A172 (cell line): ENCODE measurements around the gene ARFGAP2. TPM values are rescaled to one million over a fixed set of nuclear protein-coding genes. Genes with fewer than 3 reads are reported as not detected.

Experiments used
- total RNA-seq: library from RNA; depleted of rRNA; stranded (reverse); fragments of >200 nt; shearing (Covaris generic); gene quantifications from 2 replicates; pipeline ENCODE4 v1.2.3, GENCODE V29; 2014; rRNA removed

ARFGAP2 gene
- total RNA-seq, 1 experiment from 2014 or later, result 106 TPM

Other genes with a start within 250 kb of the ARFGAP2 start
- gene CSTPP1, start 240.1 kb downstream of the ARFGAP2 start, total RNA-seq, result 51.0 and 60.4 TPM in 2 replicates
- 28.7 and 32.2 TPM in 2 replicates for gene PACSIN3, start 9.6 kb upstream of the ARFGAP2 start, total RNA-seq
- gene DDB2, start 38.1 kb upstream of the ARFGAP2 start, total RNA-seq, result 86.1 and 110 TPM in 2 replicates
- 24.6 and 29.9 TPM in 2 replicates for gene ACP2, start 71.9 kb upstream of the ARFGAP2 start, total RNA-seq
- gene NR1H3, start 81.1 kb upstream of the ARFGAP2 start, total RNA-seq, result 18.1 and 23.5 TPM in 2 replicates
- 16.5 and 23.1 TPM in 2 replicates for gene MADD, start 93.3 kb upstream of the ARFGAP2 start, total RNA-seq
- gene MYBPC3, start 175.8 kb upstream of the ARFGAP2 start, total RNA-seq, result not detected in 2 replicates
- 0.10 TPM in 1 of 2 replicates, not detected in the other for gene SPI1, start 201.7 kb upstream of the ARFGAP2 start, total RNA-seq
- 103 and 108 TPM in 2 replicates for gene SLC39A13, start 231.7 kb upstream of the ARFGAP2 start, total RNA-seq
- gene PSMC3, start 249.6 kb upstream of the ARFGAP2 start, total RNA-seq, result 435 and 665 TPM in 2 replicates